ENCODE data around the gene OXCT2. TPM values are rescaled to one million over a fixed set of nuclear protein-coding genes. Genes with fewer than 3 reads are reported as not detected.
A peak's percentile ranks its signal among the peaks of the same experiment; 100 is the strongest.

OXCT2 gene
- total RNA-seq, 1 experiment from 2014 or later, result not detected

DNA sequence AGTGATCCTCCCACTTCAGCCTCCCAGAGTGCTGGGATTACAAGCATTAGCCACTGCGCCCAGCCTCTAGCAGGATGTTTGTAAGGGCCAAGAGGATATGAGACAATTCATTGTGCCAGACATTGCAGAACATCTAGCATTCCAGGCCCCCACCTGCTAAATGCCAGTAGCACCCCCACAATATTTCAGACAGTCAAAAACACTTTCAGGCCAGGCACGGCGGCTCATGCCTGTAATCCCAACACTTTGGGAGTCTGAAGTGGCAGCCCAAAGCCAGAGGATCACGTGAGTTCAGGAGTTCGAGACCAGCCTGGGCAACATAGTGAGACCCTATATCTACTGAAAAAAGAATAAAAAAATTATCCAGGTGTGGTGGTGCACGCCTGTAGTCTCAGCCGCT is 19.6 kb downstream of the OXCT2 start:
- in situ Hi-C loops (cut with HindIII; ENCODE audit: low sequenced_read_pairs), result no loop called here
- DNase-seq (ENCODE audit: low spot score), result no peak

DNA sequence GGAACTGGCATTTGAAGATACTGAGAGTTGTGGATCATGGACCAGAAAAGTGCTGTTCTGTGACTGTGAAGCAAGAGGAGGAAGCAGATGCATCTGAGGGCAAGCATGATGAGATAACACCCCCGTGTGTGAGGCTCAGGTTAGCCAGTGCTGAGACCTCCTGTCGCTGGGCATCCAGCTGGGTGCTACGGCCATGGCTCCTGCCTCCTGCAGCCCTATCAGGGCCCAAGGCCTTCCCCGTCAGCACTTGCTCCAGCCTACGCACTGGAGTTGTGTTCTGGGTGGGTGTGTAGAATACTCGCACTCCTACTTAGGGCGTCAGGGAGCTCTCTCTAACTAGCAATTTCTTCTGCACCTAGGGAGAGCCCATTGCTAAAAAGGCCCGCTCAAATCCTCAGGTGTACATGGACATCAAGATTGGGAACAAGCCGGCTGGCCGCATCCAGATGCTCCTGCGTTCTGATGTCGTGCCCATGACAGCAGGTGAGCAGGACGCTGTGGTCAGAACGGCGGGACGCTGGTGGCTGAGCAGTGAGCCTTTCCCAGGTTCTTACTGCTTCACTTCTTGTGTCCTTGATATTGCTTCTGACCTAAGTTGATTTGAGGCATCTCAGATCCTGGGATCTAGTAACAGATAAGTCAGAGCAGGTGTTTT is 26.0 kb downstream of the OXCT2 start:
- DNase-seq (ENCODE audit: low spot score), result no peak
- in situ Hi-C loops (cut with HindIII; ENCODE audit: low sequenced_read_pairs), result no loop called here

DNA sequence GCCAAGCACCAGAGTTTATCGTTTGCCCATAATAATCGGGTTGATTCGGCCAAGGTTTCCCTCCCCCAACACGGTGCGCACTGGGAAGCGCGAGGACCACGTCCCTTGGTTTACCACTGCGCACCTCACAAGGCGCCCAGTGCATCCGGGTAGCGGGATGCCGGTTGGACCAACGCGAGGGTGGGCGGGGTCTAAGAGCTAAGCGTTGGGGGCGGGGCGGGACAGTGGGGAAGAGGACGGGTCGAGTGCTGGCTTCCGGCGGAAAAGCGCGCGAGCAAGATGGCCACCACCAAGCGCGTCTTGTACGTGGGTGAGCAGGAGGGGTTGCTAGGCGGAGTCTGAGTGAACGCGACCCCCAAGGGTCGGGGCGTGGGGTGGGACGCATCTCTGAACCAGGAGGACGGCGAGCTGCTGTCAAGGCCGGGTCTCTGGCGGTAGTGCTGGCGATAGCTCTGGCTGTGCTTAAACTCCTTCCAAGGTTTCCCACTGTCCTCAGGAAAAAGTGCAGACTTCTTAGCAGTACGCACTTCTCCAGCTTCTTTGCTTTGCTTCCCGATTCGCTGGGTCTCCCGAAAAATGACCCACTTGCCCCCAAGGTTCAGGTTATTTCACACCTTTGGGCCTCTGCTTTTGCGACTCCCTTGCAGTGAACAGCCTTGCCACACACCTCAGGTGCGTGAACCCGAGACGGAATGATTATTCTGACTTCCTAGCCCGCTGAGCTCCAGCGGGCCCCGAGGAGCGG is 32.4 kb downstream of the OXCT2 start, which contains the start of gene PPIE:
TSS of gene PPIE (plus strand) at position 261 of the 745 bp plus-strand sequence. CDS start at position 280, 19 bp downstream.
- peak; percentile 95 for DNase-seq (ENCODE audit: low spot score)
- in situ Hi-C loops (cut with HindIII; ENCODE audit: low sequenced_read_pairs), result no loop called here

DNA sequence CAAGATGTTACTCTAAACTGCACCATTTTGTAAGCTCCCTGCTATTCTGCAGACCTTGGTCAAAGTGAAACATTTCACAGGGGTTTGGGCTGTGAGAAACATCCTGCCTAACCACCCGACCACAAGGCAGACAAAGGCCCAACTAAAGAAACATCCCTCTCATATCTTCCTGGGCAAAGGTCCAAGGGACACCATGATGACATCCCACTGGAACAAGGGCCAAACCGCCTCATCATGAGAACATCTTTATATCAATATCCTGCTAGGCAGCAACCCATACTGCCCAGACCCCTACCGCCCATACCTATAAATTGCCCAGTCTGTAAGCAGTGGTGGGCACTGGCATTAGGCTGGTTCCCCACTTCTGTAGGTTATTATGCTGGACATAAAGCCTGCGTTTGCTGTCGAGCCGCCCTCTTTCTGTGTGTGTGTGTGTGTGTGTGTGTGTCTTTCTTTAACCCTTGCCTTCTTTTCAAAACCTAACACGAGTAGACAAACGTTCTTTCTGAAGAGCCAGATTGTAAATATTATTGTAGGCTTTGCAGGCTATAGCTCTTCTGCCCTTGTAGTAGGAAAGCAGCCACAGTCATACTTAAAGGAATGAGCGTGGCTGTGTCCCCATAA is 33.5 kb downstream of the OXCT2 start:
- DNase-seq (ENCODE audit: low spot score), result no peak
- in situ Hi-C loops (cut with HindIII; ENCODE audit: low sequenced_read_pairs), result no loop called here

DNA sequence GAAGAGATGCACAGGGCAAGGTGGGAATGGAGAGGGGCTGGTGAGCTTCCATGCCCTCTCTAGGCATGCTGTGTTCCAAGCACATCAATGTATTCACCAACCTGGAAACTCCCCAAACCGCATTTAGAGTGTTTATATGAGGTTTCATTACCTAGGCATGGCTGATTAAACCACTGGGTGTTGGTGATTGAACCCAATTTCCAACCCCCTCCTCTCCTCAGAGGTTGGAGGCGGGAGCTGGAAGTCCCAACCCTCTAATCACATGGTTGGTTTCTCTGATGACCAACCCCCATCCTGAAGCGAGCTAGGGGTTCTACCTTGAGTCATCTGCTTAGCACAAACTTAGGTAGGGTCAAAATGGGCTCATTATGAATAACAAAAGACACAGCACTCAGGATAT is 35.4 kb downstream of the OXCT2 start:
- DNase-seq (ENCODE audit: low spot score), result no peak
- in situ Hi-C loops (cut with HindIII; ENCODE audit: low sequenced_read_pairs), result no loop called here

DNA sequence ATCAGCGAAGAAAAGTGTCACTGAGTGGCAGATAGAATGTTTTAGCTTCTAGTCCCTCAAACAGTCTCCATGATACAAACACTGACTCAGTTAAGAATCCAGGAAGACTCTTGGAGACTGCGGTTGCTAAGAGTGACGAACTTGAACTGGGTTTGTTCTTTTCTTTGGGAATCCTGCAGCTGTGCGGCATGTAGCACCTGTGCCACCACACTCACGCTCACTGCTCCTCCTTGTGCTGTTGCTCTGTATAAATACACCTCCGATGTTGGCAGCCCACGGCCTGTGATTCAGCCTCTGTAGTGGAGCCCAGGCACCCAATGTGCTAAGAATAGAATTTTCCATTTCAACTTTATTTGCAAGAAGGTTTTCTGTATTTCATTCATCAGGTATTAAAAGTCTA is 38.0 kb downstream of the OXCT2 start:
- no peak for DNase-seq (ENCODE audit: low spot score)
- in situ Hi-C loops (cut with HindIII; ENCODE audit: low sequenced_read_pairs), result no loop called here

DNA sequence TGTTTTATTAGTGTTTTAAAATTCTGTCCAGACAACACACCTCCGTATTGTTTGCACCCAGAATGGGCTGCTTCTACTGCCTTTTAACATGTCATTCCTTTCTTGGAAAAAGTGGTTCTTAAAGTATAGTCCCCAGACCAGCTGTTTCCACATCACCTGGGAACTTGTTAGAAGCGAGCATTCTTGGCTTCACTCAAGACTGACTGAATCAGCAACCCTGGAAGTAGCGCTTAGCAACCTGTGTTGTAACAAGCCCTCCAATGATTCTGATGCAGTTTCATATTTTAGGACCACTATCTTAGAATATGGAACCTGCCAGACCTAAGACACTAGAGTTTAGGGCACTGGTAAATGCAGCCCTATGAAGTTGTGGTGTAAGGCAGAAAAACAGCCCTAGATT is 38.4 kb downstream of the OXCT2 start:
- in situ Hi-C loops (cut with HindIII; ENCODE audit: low sequenced_read_pairs), result no loop called here

DNA sequence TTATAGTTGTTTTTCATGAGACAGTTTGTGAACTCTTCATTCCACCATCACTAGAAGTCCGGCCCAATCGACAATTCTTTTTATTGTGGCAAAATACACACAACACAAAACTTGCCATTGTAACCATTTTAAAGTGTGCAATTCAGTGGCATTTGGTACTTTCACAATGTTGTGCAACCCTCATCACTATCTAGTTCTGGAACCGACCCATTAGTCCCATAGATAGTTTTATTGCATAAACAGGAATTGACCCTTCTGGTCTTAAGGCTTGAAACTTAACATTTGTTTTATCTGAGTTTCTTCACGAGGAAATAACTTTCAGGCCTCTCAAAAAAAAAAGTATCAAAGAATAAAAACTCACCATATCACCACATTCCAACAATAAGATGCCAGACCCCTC is 41.3 kb downstream of the OXCT2 start:
- DNase-seq (ENCODE audit: low spot score), result no peak
- in situ Hi-C loops (cut with HindIII; ENCODE audit: low sequenced_read_pairs), result no loop called here

More for the DNA sequence above, 38.4 kb downstream of the OXCT2 start:
- DNase-seq (ENCODE audit: low spot score), result no peak

DNA sequence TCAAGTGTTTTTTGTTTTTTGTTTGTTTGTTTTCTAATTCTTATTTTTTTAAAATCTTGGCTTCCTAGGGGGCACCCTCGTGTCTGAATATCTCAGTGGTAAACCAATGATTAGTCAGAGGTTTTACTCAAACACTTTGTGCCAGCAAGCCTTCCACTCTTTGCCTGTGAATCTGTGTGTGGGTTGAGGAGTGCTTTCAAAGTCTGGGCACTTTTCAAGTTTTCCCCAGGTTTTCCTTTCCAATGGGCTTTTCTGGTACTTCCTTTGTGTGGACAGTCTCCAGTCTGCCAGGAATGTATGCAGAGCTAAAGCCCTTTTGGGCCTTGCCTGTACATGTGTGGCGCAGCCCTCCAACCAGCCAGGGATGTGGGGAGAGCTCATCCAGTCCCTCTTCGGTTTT is 42.1 kb downstream of the OXCT2 start:
- no peak for DNase-seq (ENCODE audit: low spot score)
- in situ Hi-C loops (cut with HindIII; ENCODE audit: low sequenced_read_pairs), result no loop called here

DNA sequence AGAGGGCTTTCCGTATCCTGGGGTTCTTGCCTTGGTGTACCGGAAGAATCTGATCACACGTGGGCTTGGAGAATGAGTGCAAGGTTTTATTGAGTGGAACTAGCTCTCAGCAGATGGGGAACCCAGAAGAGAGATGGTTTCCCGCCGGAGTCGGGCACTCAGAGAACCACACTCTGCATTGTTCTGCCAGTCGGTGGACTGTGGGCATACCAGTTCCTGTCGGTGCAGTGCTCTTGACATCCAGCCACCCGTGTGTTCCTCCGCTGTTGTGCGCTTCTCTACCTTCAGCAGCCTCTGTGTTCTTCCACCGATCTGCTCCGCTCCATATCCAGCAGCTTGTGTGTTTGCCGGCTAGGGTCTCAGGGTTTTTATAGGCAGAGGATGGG is 43.2 kb downstream of the OXCT2 start:
- in situ Hi-C loops (cut with HindIII; ENCODE audit: low sequenced_read_pairs), result no loop called here
- DNase-seq (ENCODE audit: low spot score), result no peak

DNA sequence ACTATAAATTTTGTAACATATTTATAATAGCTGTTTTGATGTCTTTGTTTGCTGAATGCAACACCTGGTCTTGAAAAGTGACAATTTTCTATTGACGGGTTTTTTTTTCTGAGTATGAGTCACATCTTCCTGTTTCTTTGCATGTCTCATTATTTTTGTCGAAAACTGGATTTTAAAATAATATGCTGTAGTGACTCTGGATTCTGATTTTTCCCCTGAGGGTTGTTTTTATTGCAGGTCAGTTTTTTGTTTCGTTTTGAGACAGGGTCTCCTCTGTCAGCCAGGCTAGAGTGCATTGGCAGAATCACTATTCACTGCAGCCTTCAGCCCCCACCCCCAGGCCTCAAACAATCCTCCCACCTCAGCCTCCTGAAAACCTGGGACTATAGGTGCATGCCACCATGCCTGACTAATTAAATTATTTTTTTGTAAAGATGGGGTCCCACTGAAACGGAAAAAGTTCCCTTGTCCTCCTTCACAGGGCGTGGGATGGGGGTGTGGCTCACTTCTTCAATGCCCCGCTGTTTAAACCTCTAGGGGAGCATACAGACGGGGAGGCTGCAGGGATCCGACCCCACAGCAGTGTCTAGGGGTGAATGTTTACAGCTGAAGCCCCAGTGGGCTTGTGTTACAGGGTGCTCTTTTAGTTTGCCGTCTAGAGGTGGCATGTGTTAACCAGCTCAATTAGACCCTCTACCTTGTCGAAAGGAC is 43.8 kb downstream of the OXCT2 start:
- in situ Hi-C loops (cut with HindIII; ENCODE audit: low sequenced_read_pairs), result no loop called here
- DNase-seq (ENCODE audit: low spot score), result no peak

DNA sequence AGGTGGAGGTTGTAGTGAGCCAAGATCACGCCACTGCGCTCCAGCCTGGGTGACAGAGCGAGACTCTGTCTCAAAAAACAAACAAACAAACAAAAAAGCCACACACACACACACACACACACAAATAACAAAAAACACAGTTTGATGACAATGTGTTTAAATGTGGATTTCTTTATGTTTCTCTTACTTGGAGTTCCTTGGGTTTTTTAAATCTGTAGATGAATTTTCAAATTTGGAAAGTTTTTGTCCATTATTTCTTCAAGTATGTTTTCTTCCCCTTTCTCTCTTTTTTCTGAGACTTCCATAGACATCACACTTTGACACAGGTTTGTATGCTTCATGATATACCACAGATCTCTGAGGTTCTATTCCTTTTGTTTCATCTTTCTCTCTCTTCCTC is 44.5 kb downstream of the OXCT2 start:
- in situ Hi-C loops (cut with HindIII; ENCODE audit: low sequenced_read_pairs), result no loop called here
- DNase-seq (ENCODE audit: low spot score), result no peak

DNA sequence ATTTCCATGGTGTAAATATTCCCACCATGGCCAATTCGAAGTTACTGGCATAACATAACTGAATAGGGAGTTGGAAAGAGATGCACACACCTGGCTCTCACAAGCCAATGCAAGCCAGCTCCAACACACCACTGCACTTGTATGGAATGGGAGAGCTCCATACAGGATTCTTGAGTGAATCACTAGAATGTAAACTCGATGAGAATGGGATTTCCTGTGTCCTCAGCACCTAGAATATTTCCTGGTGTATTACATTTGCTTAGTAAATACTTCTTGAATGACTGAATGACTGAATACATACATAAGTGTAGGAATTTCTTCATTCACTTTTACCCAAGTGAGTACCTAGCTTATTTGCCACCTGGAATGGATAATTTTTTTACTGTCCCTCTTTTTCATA is 48.7 kb downstream of the OXCT2 start:
- no peak for DNase-seq (ENCODE audit: low spot score)
- in situ Hi-C loops (cut with HindIII; ENCODE audit: low sequenced_read_pairs), result no loop called here

DNA sequence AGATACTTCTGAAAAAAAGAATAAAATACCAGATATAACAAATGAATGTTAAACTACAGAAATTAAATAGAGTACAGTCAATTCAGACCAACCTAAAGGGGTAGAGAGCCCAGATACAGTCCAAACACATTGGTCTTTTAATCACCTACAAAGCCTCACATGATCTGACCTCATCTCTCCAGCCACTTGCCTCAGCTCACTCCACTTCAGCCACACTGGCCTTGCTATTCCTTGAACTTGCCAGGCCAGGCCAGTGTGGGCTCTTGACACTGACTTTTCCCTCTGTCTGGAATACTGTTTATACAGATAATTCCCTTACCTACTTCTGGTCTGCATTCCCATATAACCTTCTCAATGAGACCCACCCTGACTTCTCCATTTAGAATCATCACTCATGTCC is 49.5 kb downstream of the OXCT2 start:
- in situ Hi-C loops (cut with HindIII; ENCODE audit: low sequenced_read_pairs), result no loop called here
- DNase-seq (ENCODE audit: low spot score), result no peak

DNA sequence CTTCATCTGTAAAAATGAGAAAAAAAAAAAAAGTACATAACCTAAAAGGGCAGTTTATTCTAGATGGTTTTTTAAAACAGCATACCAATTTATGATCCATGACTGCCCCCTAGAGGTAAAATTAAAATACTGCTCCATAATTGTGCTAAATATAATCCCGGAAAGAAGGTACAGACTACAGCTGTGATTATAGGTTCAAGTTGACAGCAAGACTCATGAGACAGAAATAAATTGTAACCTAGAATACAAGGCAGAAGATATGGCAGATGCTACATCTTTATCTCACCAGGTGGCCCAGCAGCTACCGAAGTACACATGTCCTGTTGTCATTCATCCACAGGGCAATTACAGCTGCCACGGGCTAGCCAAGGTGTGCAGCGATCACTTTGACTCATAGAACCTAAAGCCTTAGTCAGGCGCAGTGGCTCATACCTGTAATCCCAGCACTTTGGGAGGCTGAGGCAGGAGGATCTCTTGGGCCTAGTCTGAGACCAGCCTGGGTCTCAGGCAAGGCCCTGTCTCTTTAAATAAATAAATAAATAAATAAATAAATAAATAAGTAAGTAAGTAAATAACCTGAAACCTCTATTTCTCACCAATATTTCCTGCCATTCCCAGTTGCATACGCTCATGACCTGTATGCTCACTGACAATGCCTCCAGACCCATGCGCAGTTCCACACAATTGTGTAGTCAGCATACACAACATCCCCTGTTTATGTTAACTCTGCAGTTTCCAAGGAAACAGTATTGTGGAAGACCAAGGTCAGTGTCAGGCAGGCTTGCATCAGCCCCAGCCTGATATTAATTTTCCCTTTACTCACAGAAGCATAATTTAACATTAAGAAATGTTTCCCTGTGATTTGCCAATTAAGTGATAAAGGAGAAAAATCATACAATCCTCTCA is 50.8 kb downstream of the OXCT2 start:
- in situ Hi-C loops (cut with HindIII; ENCODE audit: low sequenced_read_pairs), result no loop called here

More for the DNA sequence above, 50.8 kb downstream of the OXCT2 start:
- DNase-seq (ENCODE audit: low spot score), result peak; percentile 84

Measured in G401 (cell line).